ENCODE measurements around the gene KAZN. TPM values are rescaled to one million over a fixed set of nuclear protein-coding genes. Genes with fewer than 3 reads are reported as not detected.

The KAZN gene
- total RNA-seq, 1 donor from 2014 or later = 5.7 TPM

- TF ChIP-seq CTCF (conservative IDR thresholded peaks at IDR 0.05; ENCODE audit: low read depth, low read length) = no peak
- no peak for DNase-seq (ENCODE audit: low read depth)
Measured at GRCh38 chr1:14808768-14809167, 210.3 kb downstream of the KAZN start.

GRCh38 chr1:14809191-14809981, 210.9 kb downstream of the KAZN start:
- no peak overlapping the region for H3K4me3 ChIP-seq (ENCODE audit: low read depth, low read length)
- DNase-seq (ENCODE audit: low read depth) = no peak
- no peak for TF ChIP-seq CTCF (conservative IDR thresholded peaks at IDR 0.05; ENCODE audit: low read depth, low read length)

More at GRCh38 chr1:14808768-14809167, 210.3 kb downstream of the KAZN start:
- H3K4me3 ChIP-seq (ENCODE audit: low read depth, low read length) = no peak overlapping the region

- no peak for TF ChIP-seq CTCF (conservative IDR thresholded peaks at IDR 0.05; ENCODE audit: low read depth, low read length)
- no peak for DNase-seq (ENCODE audit: low read depth)
- no peak overlapping the region for H3K4me3 ChIP-seq (ENCODE audit: low read depth, low read length)
Measured at GRCh38 chr1:14810595-14811361, 212.3 kb downstream of the KAZN start.

GRCh38 chr1:14811573-14811972, 213.1 kb downstream of the KAZN start:
- no peak overlapping the region for H3K4me3 ChIP-seq (ENCODE audit: low read depth, low read length)

GRCh38 chr1:14812189-14812588, 213.7 kb downstream of the KAZN start:
- DNase-seq (ENCODE audit: low read depth) = no peak
- H3K4me3 ChIP-seq (ENCODE audit: low read depth, low read length) = no peak overlapping the region
- no peak for TF ChIP-seq CTCF (conservative IDR thresholded peaks at IDR 0.05; ENCODE audit: low read depth, low read length)

More at GRCh38 chr1:14811573-14811972, 213.1 kb downstream of the KAZN start:
- no peak for DNase-seq (ENCODE audit: low read depth)
- TF ChIP-seq CTCF (conservative IDR thresholded peaks at IDR 0.05; ENCODE audit: low read depth, low read length) = no peak

GRCh38 chr1:14815175-14815877, 216.8 kb downstream of the KAZN start:
- peak; percentile 44 for DNase-seq (ENCODE audit: low read depth)
- H3K4me3 ChIP-seq (ENCODE audit: low read depth, low read length) = no peak overlapping the region
- no peak for TF ChIP-seq CTCF (conservative IDR thresholded peaks at IDR 0.05; ENCODE audit: low read depth, low read length)

All from epithelial cell of proximal tubule (primary cell).